Vagina (tissue), 2 donors: ENCODE results near the gene SLC35B2. TPM values are rescaled to one million over a fixed set of nuclear protein-coding genes. Genes with fewer than 3 reads are reported as not detected.

Source experiments
- DNase-seq, 2 donors: peaks; one replicate each; pipeline ENCODE4 v3.0.0-alpha.2; 2017; ENCODE audit errors: extremely low spot score in 2 of 2
- H3K27ac ChIP-seq: fragments of 200-600 bp; sonication (generic); one replicate; pipeline ENCODE4 v1.5.1; 2019
- H3K27me3 ChIP-seq: fragments of 200-600 bp; sonication (generic); one replicate; pipeline ENCODE4 v1.5.1; 2019
- H3K36me3 ChIP-seq, 2 donors: fragments of 200-600 bp; sonication (generic); one replicate each; pipeline ENCODE4 v1.5.1; 2017 to 2019
- H3K4me1 ChIP-seq: fragments of 200-600 bp; sonication (generic); one replicate; pipeline ENCODE4 v1.5.1; 2019
- H3K4me3 ChIP-seq, 2 donors: fragments of 200-600 bp; sonication (generic); 1 replicate in 1 of 2; 2 replicates in 1 of 2; pipeline ENCODE4 v1.5.1; 2016 to 2019
- H3K9me3 ChIP-seq: fragments of 200-600 bp; sonication (generic); one replicate; pipeline ENCODE4 v1.5.1; 2019
- POLR2A ChIP-seq, 2 donors: fragments of 450-650 bp; IDR thresholded peaks; one replicate each; pipeline ENCODE4 v1.6.1; 2017; ENCODE audit warnings: antibody characterized with exemption in 2 of 2, mild to moderate bottlenecking in 2 of 2, moderate library complexity in 2 of 2
- POLR2AphosphoS5 ChIP-seq, 2 donors: sonication (generic); formaldehyde crosslinking; IDR thresholded peaks; one replicate each; pipeline ENCODE4 v1.9.0; 2017; ENCODE audit warnings: antibody characterized with exemption in 2 of 2, mild to moderate bottlenecking in 2 of 2, low read depth in 1 of 2; ENCODE audit not compliant: insufficient read depth in 1 of 2
- intact Hi-C: fragments of 100-400 bp; cut with DNase I; formaldehyde crosslinking; loops from one replicate; pipeline ENCODE4 v1.15.1; 2023
- total RNA-seq: library from RNA; depleted of rRNA; stranded (reverse); fragments of >200 nt; gene quantifications from one replicate; pipeline ENCODE4 v1.2.3, GENCODE V29; 2016
- TF ChIP-seq, protein P1 (sequence below), 3 experiments: fragments of 450-650 bp in 2 of 3; fragments of 200-600 bp in 1 of 3; sonication (generic) in 1 of 3; IDR thresholded peaks; one replicate each; pipeline ENCODE4 v1.5.1; 2017 to 2019; ENCODE audit warnings: antibody characterized with exemption in 3 of 3, mild to moderate bottlenecking in 2 of 3, moderate library complexity in 2 of 3

SLC35B2 gene
- total RNA-seq, 1 donor from 2014 or later = 19.6 TPM

DNA sequence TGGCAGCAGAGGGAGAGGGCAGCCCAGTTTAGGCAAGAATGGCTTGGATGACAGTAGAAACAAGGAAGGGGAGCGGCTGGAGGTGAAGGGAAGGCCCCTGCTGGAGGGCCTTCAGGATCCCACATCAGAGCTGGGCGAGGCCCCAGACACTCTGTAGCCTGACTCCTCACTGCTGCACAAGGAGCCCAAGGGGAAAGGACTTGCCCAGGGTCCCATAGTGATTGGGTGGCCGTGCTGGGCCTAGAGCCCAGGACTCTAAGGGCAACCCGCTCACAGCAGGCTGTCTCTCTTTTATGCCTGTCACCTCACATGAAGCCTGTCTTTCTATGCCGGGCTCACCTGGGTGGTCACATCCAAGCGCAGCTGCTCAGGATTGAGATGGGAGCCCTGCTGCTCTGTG, 46.5 kb upstream of the SLC35B2 start:
- Histone ChIP-seq H3K36me3 (peaks cover 0 to 82% of the 10 kb centered on the region in 2 donors), H3K27me3 (no peaks in the 10 kb centered on the region), H3K4me3 (no peak overlapping the region), H3K27ac (no peak overlapping the region), H3K4me1 (no peaks in the 10 kb centered on the region), H3K9me3 (no peaks in the 10 kb centered on the region)
- no peak for DNase-seq
- TF ChIP-seq POLR2AphosphoS5 (IDR thresholded peaks at IDR 0.05; ENCODE audit: insufficient read depth in 1 of 2, low read depth in 1 of 2) = no peak
- TF ChIP-seq, protein P1, sequence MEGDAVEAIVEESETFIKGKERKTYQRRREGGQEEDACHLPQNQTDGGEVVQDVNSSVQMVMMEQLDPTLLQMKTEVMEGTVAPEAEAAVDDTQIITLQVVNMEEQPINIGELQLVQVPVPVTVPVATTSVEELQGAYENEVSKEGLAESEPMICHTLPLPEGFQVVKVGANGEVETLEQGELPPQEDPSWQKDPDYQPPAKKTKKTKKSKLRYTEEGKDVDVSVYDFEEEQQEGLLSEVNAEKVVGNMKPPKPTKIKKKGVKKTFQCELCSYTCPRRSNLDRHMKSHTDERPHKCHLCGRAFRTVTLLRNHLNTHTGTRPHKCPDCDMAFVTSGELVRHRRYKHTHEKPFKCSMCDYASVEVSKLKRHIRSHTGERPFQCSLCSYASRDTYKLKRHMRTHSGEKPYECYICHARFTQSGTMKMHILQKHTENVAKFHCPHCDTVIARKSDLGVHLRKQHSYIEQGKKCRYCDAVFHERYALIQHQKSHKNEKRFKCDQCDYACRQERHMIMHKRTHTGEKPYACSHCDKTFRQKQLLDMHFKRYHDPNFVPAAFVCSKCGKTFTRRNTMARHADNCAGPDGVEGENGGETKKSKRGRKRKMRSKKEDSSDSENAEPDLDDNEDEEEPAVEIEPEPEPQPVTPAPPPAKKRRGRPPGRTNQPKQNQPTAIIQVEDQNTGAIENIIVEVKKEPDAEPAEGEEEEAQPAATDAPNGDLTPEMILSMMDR (IDR thresholded peaks at IDR 0.05) = no peak
- TF ChIP-seq POLR2A (IDR thresholded peaks at IDR 0.05) = no peak
- intact Hi-C loops = no loop called here

DNA sequence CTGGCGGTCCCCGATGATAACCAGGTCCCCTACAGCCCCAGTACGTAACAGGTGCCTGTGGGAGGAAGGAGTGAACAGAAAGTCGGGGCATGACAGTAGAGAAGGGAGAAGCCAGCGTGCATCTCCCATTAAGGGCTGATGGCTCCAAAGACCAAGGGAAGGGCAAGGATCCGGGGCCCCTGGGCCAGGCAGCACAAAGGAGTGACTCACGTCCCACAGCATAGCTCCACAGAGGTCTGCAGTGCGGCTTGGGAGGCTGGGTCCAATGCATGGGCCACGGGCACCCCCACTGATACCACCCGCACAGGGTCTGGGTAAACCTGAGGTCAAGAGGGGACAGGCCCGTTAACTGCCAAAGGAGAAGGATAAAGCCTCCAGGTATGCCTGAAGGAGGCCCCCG, 45.5 kb upstream of the SLC35B2 start:
- Histone ChIP-seq H3K36me3 (peaks cover 0 to 76% of the 10 kb centered on the region in 2 donors), H3K27ac (no peak overlapping the region), H3K27me3 (no peaks in the 10 kb centered on the region), H3K9me3 (no peaks in the 10 kb centered on the region), H3K4me3 (no peak overlapping the region), H3K4me1 (peaks cover 6% of the 10 kb centered on the region)
- DNase-seq = no peak
- intact Hi-C loops = no loop called here
- TF ChIP-seq, protein P1 (IDR thresholded peaks at IDR 0.05) = no peak
- no peak for TF ChIP-seq POLR2AphosphoS5 (IDR thresholded peaks at IDR 0.05; ENCODE audit: insufficient read depth in 1 of 2, low read depth in 1 of 2)

DNA sequence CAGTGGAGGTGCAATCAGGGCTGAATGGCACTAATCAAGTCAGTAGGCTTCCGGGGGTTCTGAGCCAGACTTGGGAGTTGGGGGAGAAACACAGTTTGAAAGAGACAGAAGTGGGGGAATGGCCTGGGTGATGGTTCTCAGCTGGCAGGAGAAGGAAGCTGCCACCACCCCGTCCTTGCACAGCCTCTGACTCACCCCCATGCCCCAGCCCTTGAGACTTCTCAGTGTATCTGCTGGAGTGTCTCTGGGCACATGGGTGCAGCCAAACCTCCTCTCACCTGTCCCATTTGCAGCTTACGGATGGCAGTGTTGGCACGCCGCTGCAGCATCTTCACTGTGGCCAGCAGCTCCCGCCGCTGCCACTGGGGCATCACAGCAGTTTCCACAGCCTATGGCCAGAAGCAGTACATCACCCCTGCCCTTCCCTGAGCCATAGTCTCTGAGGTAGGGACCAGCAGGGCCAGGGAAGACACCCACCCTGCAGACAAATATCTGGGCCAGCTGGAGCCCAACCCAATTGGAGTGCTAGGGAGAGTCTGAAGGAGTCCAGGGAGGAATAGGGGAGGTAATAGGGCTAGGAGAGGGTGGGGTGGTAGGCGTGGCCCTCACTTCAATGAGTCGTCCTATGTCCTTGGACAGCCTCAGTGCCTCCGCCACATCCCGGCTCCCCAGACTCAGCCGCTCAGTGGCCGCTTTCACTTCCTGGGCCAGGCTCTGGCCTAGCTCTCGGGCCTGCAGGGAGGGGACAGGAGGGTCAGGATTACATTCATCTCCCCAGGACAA, 44.6 kb upstream of the SLC35B2 start:
- DNase-seq = no peak
- no peaks in the 10 kb centered on the region for H3K27me3 ChIP-seq
- intact Hi-C loops = no loop called here
- H3K4me3 ChIP-seq = no peak overlapping the region
- H3K4me1 ChIP-seq = peaks cover 15% of the 10 kb centered on the region
- H3K27ac ChIP-seq = no peak overlapping the region
- no peaks in the 10 kb centered on the region for H3K9me3 ChIP-seq
- TF ChIP-seq, protein P1 (IDR thresholded peaks at IDR 0.05) = no peak
- TF ChIP-seq POLR2AphosphoS5 (IDR thresholded peaks at IDR 0.05; ENCODE audit: insufficient read depth in 1 of 2, low read depth in 1 of 2) (no peak), POLR2A (IDR thresholded peaks at IDR 0.05) (no peak)
- H3K36me3 ChIP-seq = peaks cover 0 to 67% of the 10 kb centered on the region in 2 donors

DNA sequence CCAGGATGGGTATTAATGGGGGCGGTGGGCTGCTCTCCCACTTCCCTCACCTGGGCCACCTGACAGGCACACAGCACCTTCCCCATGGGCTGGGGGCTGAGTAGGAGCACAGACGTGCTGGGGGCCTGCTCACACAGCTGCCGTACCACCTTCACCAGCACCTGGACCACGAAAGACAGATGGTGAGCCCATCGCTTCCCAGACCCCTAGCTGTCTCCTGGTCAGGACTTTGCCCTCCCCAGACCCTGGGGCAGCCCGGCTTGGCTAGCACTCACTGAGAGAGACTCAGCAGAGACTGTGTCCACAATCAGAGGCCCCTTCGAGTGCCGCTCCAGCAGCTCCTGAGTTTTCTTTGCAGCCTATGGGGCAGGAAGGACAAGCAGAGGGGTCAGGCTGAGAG, 43.8 kb upstream of the SLC35B2 start:
- TF ChIP-seq POLR2AphosphoS5 (IDR thresholded peaks at IDR 0.05; ENCODE audit: insufficient read depth in 1 of 2, low read depth in 1 of 2) (no peak), POLR2A (IDR thresholded peaks at IDR 0.05) (no peak)
- TF ChIP-seq, protein P1 (IDR thresholded peaks at IDR 0.05) = no peak
- Histone ChIP-seq H3K27ac (no peak overlapping the region), H3K4me1 (peaks cover 17% of the 10 kb centered on the region), H3K36me3 (peaks cover 0 to 58% of the 10 kb centered on the region in 2 donors), H3K9me3 (no peaks in the 10 kb centered on the region), H3K27me3 (no peaks in the 10 kb centered on the region), H3K4me3 (no peak overlapping the region)
- intact Hi-C loops = no loop called here
- DNase-seq = no peak

DNA sequence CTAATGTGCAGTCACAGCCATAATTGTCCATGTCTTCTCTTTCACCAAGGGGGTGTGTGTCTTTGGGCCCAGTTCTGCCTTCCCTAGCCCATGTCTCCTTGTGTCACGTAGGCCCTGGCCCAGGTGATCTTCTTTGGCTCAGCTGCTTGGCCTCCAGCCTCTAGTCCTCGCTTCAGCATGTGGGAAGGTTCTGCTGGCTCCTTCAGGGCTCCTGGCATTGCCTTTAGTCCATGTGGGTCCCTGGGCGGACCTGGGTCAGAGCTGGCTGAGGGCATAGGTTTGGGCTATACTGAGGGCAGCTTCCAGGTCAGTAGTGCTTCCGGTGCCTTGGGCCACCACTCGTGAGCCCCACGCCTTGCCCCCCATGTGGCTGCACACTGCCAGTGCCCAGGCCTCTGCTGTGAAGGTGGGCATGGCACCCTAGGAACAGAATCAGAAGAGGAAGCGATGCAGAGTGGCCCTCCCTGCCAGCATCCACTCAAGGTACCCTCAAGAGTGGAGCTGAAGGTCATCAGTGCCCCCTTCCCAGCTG, 43.0 kb upstream of the SLC35B2 start:
- Histone ChIP-seq H3K27ac (no peak overlapping the region), H3K4me3 (no peak overlapping the region), H3K9me3 (no peaks in the 10 kb centered on the region), H3K27me3 (no peaks in the 10 kb centered on the region), H3K4me1 (peaks cover 17% of the 10 kb centered on the region), H3K36me3 (peaks cover 0 to 52% of the 10 kb centered on the region in 2 donors)
- DNase-seq = no peak
- TF ChIP-seq, protein P1 (IDR thresholded peaks at IDR 0.05) = no peak
- TF ChIP-seq POLR2AphosphoS5 (IDR thresholded peaks at IDR 0.05; ENCODE audit: insufficient read depth in 1 of 2, low read depth in 1 of 2) (no peak), POLR2A (IDR thresholded peaks at IDR 0.05) (no peak)
- intact Hi-C loops = no loop called here
